Stomach (tissue), 4 donors: ENCODE data around the gene PRMT1.

Experiments used
- POLR2A ChIP-seq, 4 donors: fragments of 450-650 bp; IDR thresholded peaks; one replicate each; pipeline ENCODE4 v1.6.1; 2016; ENCODE audit warnings: antibody characterized with exemption in 4 of 4, control low read depth in 2 of 4, mild to moderate bottlenecking in 1 of 4, moderate library complexity in 1 of 4
- POLR2AphosphoS5 ChIP-seq, 3 donors: sonication (generic); formaldehyde crosslinking; IDR thresholded peaks; one replicate each; pipeline ENCODE4 v1.6.1; 2016; ENCODE audit warnings: antibody characterized with exemption in 3 of 3
- TF ChIP-seq, protein P1 (sequence below), 7 experiments: fragments of 450-650 bp in 4 of 7; fragments of 200-600 bp in 3 of 7; sonication (generic) in 3 of 7; IDR thresholded peaks; one replicate each; pipeline ENCODE4 v1.5.1; 2016 to 2019; ENCODE audit warnings: antibody characterized with exemption in 7 of 7, control low read depth in 2 of 7, mild to moderate bottlenecking in 1 of 7

DNA sequence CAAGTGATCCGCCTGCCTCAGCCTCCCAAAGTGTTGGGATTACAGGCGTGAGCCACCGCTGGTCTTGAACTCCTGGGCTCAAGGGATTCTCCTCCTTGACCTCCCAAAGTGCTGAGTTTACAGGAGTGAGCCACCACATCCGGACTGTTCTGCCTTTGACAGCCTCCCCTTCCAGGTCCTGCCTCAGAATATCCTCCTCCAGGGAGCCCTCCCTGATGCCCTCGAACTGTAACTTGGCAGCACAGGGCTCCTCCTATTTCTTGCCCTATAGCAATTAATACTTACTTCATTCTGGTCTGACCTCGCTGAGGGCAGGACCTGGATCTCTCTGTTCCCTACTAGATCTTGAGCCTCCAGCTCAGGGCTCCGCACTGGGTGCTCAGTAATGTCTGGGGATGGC lies 19.8 kb downstream of the PRMT1 start:
- TF ChIP-seq POLR2A (IDR thresholded peaks at IDR 0.05) = no peak
- TF ChIP-seq, protein P1, sequence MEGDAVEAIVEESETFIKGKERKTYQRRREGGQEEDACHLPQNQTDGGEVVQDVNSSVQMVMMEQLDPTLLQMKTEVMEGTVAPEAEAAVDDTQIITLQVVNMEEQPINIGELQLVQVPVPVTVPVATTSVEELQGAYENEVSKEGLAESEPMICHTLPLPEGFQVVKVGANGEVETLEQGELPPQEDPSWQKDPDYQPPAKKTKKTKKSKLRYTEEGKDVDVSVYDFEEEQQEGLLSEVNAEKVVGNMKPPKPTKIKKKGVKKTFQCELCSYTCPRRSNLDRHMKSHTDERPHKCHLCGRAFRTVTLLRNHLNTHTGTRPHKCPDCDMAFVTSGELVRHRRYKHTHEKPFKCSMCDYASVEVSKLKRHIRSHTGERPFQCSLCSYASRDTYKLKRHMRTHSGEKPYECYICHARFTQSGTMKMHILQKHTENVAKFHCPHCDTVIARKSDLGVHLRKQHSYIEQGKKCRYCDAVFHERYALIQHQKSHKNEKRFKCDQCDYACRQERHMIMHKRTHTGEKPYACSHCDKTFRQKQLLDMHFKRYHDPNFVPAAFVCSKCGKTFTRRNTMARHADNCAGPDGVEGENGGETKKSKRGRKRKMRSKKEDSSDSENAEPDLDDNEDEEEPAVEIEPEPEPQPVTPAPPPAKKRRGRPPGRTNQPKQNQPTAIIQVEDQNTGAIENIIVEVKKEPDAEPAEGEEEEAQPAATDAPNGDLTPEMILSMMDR (IDR thresholded peaks at IDR 0.05) = no peak
- no peak for TF ChIP-seq POLR2AphosphoS5 (IDR thresholded peaks at IDR 0.05)
